Renal cortex interstitium (tissue), 11 donors: ENCODE results near the gene TRUB1. TPM values are rescaled to one million over a fixed set of nuclear protein-coding genes. Genes with fewer than 3 reads are reported as not detected.
"Not testable (repeated sequence)": the region's sequence is repeated elsewhere in the genome, so short reads cannot be mapped to it uniquely, and the experiment has no call there.

Source experiments
- DNase-seq, 11 donors: peaks; one replicate each; pipeline ENCODE4 v3.0.0-alpha.2; 2013; ENCODE audit warnings: low read depth in 9 of 11, low spot score in 4 of 11; ENCODE audit errors: extremely low read depth in 1 of 11
- polyA plus RNA-seq, 3 donors: library from polyadenylated mRNA; unstranded; fragments of 120-200 nt; gene quantifications; one replicate each; pipeline ENCODE4 v1.2.1, GENCODE V29; 2013; ENCODE audit not compliant: insufficient read length in 3 of 3

Gene TRUB1
- polyA plus RNA-seq, 3 donors: 32.8 to 38.6 (median 37.0) TPM

GRCh38 chr10:114916653-114917052, 21.3 kb upstream of the TRUB1 start:
- no peak for DNase-seq

DNA sequence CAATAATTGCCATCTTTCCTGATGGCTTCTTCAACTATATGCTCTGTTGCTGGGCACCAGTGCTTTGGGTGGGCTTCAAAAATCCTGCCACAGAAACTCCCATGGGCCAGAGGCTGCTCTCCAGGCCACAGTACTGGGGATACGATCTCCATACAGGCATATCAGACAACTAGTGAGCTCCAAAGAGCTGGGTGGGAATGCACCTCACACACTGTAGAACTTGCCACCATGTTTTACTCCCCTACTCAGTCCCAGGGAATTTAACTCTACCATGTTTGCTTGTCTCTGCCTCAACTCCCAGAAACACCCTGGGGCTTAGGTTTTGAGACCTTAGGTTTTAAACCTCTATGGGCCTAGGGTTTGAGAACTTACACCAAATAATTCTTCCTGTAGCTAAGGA, 20.5 kb upstream of the TRUB1 start:
- no peak for DNase-seq

GRCh38 chr10:114917927-114918672, 19.9 kb upstream of the TRUB1 start:
- no peak for DNase-seq

- no peak for DNase-seq
Observed at GRCh38 chr10:114920459-114920858, 17.5 kb upstream of the TRUB1 start.

- DNase-seq: no peak
Observed at GRCh38 chr10:114922003-114922402, 16.0 kb upstream of the TRUB1 start.

DNA sequence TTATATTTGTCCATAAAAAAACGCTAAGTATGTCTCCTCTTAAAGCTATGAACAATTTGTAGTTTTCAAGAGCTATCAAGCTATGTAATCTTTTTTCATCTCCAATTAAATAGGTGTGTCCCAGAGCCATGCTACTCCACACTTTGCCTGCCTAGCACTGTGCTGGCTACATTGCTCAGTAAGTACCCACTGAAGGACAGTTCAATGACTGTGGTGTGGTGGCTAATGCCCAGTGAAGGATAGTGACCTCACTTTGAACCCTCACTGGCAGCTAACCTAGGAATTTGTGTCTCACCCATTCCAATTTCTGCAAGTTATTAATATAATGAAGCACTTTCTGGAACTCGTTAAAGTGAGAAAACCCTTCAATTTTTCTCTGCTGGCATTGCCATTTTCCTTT, 14.4 kb upstream of the TRUB1 start:
- no peak for DNase-seq

- DNase-seq: no peak
Observed at GRCh38 chr10:114925587-114926586, 12.1 kb upstream of the TRUB1 start.

GRCh38 chr10:114928818-114929217, 9.2 kb upstream of the TRUB1 start:
- DNase-seq: no peak

- DNase-seq: no peak
Observed at GRCh38 chr10:114930320-114930719, 7.7 kb upstream of the TRUB1 start.

DNA sequence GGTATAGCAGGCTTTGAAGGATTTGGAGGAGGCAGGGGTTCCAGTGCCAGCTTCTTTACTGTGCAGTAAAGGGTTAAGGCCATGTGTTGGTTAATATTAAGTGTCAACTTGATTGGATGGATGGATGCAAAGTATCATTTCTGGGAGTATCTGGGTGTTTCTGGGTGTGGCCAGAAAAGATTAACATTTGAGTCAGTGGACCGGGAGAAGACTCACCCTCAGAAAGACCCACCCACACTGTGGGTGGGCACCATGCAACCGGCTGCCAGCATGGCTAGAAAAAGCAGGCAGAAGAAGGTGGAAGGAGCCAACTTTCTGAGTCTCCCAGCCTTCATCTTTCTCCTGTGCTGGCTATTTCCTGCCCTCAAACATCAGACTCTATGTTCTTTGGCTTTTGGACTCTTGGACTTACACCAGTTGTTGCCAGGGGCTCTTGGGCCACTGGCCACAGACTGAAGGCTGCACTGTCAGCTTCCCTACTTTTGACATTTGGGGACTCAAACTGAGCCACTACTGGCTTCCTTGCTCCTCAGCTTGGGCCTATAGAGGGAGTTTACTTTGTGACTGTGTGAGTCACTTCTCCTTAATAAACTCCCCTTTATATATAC, 6.8 kb upstream of the TRUB1 start:
- no peak for DNase-seq

DNA sequence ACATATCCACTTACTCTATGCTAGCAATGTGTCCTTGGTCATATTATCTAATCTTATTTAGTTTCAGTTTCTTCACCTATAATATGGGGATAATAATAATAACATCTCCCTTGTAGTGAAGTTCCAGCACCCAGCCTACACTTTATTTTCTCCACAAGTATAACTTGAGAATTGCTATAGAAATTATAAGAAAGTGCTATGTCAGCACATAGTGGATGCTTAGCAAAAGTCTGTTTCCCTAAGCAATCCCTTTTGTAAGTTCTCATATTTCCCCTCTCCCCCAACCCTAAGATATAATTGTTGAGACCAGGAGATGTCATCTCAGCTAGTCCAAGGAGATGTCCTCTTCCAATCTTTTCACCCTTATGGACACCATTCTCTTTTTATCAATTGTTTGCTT, 5.8 kb upstream of the TRUB1 start:
- DNase-seq: no peak

GRCh38 chr10:114932945-114933344, 5.0 kb upstream of the TRUB1 start:
- DNase-seq: no peak

DNA sequence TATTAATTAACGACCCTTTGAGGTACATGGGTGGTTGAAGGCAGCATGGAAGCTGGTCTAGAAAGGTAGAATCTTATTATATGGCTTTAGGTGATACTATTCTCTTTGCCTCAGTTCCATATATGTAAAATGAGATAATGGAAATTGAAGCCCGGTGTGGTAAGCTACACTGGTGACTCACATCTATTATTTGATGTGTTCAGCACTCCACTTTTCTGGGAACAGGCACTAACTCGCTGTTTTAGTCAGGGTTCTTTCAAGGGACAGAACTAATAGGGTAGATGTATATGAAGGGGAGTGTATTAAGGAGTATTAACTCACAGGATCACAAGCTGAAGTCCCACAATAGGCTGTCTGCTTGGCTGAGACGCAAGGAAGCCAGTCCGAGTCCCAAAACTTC, 4.4 kb upstream of the TRUB1 start:
- no peak for DNase-seq

GRCh38 chr10:114933995-114934394, 4.0 kb upstream of the TRUB1 start:
- DNase-seq: not testable (repeated sequence)

- no peak for DNase-seq
Observed at GRCh38 chr10:114938856-114939193, 830 bp downstream of the TRUB1 start.

GRCh38 chr10:114940735-114941134, 2.7 kb downstream of the TRUB1 start:
- no peak for DNase-seq

- no peak for DNase-seq
Observed at GRCh38 chr10:114943000-114943399, 5.0 kb downstream of the TRUB1 start.

DNA sequence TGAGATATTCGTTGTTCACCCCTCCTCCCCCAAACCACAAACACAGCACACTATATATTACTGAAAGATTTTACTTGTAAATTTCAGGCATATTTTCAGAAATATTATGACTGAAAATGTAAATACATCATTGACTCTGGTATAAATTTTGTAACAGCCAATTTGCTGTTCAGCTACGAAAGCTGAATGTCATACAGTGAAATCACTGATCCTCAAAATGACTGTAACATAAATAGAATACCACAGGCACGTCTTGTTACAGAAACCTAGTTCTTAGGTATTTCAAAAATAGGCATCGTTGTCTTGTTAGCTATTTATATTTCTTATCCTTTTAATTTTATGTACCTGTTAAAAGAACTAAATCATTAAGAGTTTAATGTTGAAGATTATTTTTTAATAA, 15.1 kb downstream of the TRUB1 start:
- DNase-seq: no peak

DNA sequence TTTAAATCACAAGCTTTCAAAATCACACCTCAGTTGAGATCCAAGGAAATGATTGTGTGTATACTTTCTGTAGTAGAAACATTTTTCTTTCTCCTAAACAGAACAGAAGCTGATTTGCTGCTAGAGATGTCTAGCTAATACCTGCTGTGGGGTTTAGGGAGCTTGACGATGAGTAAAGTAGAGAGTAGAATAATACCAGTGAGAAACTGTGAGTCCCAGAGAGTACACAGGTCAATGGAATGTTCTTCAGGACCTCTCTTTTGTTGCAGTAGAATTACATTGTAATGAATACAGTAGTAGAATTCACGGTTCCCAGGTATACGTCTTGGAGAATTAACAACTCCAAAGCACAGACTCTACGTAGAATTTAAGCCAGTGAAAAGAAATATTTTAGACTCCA, 18.0 kb downstream of the TRUB1 start:
- no peak for DNase-seq

GRCh38 chr10:114956466-114956865, 18.5 kb downstream of the TRUB1 start:
- DNase-seq: no peak
